ENCODE results near the gene TEX29.

TEX29 gene

GRCh38 chr13:111292710-111293485 lies 27.5 kb upstream of the TEX29 start:
- DNase-seq, result no peak

DNA sequence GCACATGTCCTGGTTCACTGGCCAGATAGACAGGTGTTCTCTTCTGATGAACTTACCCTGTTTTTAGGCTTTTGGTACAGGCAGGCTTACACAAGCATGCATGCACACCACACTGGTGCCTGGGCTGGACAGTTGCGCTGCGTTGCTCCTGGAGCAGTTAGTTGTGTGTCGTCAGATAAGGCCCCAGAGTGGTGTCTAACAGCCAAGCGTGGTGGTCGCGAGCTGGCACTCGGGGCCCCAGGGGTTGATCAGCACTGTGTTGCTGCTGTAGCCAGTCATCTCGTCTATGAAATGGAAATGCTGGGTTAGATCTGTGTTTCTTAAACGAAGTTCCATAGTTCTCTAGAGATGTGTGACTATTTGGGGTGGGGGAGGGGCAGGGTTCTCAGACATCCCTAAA lies 24.6 kb upstream of the TEX29 start:
- no peak for DNase-seq

- DNase-seq, result no peak
These were observed 24.0 kb upstream of the TEX29 start for GRCh38 chr13:111296417-111296816.

DNA sequence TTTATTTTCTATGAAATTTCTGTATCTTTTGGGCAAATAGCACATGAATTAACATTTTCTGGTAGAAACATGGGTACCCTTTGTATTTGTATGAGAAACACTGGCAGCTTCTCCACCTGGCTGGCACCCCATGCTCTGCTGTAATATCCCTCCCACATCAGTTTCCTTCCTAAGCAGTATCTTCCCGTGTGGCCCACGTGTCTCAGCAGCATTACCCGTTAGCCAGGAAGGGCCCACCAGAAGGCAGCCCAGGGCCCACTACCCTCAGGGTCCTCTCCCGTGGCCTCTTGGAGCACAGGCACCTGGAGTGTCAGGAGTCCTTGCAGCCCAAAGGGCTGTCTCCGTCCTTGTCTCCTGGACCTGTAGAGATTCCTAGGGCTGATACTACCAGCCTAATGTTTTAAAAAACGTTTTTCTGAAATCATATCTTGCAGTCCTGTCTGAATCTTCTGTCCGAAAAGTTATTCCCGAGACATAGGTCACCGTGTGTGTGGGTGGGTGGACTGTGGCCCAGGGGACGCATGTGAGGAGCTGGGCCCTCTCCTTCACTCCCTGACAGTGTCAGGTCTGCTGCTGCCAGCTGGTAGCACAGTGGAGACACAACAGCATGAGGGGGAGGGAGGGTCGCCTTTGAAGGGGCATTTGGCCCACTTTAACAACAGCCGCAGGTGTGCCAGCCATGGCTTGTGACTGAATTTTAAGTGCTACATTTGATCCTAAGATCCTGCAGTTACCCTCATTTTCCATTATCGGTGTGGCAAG lies 22.0 kb upstream of the TEX29 start:
- DNase-seq, result no peak

GRCh38 chr13:111302045-111302726 lies 18.3 kb upstream of the TEX29 start:
- DNase-seq, result no peak

DNA sequence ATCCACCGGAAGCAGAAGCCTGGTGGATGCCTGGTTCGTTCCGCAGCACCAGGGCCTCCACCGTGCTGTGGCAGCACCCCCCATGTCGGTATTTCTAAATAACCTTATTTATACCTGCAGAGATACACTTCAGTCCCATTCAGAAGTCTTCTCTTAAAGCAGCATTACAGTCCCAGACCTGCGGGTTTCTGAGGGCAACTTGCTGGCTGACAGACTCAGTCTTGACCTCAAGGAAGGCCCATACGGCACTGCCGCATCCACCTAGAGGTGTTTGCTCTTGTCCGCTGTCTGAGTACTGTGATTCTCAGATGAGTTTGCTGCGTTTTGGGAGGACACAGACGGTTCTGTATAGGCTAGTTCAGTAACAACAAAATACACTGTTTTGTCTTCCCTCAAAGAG lies 16.9 kb upstream of the TEX29 start:
- DNase-seq, result no peak

DNA sequence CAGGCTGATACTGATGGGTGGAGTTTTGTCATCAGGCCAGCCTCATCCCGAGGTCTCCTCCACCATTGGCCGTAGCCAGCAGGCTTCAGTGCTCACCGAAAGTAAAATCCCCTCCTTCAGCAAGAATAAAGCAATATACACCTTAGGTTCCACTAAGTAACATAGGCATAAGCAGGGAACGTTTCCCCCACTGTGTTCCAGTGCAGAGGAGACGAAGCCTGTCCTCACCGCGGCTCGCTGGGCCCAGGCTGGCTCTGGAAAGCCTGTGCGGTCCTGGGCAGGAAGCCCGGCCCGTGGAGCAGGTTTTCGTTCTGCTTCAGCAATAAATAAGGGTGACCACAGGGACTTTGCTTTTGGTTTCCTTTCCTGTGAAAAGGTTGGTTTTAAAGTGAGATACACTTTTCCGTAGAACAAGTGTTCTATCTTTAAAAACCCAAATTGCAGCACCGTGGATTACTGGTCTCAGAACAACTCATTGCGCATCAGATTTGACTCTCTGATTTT lies 16.3 kb upstream of the TEX29 start:
- no peak for DNase-seq

- no peak for DNase-seq
These were observed 15.7 kb upstream of the TEX29 start for GRCh38 chr13:111304603-111305289.

DNA sequence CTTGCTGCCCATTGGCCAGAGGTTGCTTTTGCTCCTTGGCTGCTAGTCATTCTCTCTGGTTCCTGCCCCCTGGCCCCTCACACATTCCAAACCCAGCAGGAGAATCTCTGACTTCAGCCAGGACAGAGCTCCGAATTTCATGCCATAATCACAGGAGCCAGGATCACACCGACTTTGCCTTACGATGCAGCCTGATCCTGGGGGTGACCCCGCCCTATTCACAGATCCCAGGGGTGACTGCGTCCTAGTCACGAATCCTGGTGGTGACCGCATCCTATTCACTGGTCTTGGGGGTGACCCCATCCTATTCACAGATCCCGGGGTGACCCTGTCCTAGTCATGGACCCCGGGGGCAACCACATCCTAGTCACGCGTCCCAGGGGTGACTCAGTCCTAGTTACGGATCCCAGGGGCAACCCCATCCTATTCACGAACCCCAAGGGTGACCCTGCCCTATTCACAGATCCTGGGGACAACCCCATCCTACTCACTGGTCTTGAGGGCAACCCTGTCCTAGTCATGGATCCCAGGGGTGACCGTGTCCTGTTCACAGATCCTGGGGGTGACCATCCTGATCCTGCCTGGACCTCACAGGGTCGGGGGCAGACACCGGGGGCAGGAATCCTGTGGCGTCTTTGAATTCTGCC lies 7.4 kb upstream of the TEX29 start:
- DNase-seq, result no peak

DNA sequence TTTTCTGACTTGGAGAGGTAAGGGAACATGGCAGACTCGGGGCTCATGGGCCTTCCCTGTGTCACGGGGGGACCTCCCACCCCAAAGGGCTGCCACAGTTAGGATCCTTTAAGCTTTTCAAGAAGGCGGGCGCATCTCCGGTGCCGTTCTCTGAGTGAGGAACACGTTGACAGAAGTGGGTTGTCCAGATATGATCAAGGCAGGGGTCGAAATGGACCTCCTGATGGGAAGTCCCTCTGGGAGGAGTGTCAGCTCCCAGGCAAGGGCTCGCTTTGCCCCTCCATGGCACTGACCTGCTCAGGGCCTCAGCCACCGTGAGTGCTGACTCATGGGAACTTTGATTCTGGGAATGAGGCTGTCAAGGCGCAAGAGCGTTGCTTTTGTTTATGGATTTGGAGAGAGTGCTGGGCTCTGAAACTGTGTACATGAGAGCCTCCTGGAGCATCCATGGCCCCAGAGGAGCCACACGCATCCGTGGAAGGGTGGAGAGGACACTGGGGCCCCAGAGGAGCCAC lies 6.5 kb upstream of the TEX29 start:
- DNase-seq, result no peak

GRCh38 chr13:111314852-111315251 lies 5.6 kb upstream of the TEX29 start:
- no peak for DNase-seq

DNA sequence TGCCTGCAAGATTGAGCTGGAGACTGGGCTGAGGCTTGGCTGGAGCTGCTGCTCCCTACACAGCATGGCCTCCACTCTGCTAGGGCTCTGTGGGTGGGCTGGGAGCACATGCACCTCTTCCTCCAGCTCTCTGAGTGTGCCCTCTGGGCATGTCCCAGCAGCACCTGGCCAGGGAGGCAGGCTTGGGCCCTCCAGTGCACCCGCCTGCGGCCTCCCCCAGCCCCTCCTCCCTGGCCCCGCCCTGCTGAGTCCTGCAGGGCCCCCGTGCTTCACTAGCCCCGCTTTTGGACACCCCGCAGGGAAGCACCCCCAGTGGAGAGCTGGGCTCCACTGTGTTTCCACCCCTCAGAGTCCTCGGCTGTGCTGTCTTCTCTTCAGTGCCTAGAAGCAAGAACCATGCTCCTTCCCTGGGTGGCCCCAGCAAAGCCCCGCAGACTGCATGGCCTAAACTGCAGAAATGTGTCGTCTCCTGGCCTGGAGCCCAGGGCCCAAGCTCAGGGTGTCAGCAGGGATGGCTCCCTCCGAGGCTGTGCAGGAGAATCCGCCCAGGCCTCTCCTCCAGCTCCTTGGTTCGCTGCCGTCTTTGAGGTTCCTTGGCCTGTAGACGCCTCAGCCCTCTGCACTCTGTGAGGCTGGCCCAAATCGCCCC lies 5.0 kb upstream of the TEX29 start:
- no peak for DNase-seq

GRCh38 chr13:111316161-111316730 lies 4.2 kb upstream of the TEX29 start:
- no peak for DNase-seq

DNA sequence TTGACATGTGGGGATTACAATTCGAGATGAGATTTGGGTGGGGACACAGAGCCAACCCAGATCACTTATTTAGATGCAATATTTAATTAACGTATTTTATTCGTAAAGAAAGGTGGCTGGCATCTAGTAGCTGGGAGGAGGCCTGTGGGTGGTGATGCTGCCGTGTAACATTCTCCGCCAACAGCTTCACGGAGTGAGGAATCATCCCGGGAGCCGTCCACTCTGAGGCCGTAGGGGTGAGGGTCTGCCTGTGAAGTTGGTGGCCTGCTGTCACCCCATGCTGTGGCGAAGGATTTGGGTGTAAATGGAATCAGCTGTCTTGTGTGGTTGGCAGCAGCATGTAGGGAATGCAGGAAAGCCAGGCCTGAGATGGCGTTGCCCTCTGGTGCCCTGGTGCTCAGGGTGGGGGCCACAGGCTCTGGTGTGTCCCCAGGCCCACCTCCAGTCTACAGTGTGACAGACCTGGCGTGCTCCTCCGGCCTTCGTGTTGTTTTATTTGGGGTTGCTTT lies 3.3 kb upstream of the TEX29 start:
- DNase-seq, result no peak

DNA sequence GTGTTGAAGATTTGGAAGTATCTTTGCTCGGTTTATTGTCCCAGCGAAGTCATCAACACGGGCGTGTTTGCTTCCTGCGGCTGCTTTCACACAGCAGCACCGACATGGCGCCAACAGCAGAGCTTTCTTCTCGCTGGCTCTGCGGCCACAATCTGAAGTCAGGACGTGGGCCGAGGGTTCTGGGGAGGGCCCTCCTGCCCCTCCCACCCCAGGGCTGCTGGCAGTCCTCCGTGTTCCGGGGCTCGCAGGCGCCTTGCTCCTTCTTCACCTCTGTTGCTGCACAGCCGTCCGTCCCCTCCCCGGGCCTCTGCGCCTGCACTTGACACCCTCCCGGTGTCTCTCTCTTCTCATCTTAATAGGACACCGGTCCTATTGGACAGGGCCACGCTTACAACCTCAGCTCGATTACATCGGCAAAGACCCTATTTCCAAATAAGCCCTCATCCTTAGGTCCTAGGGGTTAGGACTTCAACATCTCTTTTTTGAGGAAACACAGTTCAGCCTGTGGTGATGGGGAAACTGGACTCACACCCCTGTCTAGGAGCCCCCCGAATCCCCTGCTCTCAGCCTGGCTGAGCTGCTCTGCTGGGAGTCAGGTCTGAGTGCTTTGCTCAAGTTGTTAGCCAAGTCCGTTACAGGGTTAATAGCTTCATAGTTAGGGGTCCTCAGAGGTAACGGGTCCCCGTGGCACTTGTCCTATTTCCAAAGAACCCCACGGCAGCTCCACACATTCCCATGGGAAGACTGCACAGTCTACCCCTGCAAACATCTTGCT lies 2.7 kb upstream of the TEX29 start:
- no peak for DNase-seq

- DNase-seq, result no peak
These were observed 2.1 kb upstream of the TEX29 start for GRCh38 chr13:111318386-111318785.

- no peak for DNase-seq
These were observed 921 bp upstream of the TEX29 start for GRCh38 chr13:111319521-111319920.

DNA sequence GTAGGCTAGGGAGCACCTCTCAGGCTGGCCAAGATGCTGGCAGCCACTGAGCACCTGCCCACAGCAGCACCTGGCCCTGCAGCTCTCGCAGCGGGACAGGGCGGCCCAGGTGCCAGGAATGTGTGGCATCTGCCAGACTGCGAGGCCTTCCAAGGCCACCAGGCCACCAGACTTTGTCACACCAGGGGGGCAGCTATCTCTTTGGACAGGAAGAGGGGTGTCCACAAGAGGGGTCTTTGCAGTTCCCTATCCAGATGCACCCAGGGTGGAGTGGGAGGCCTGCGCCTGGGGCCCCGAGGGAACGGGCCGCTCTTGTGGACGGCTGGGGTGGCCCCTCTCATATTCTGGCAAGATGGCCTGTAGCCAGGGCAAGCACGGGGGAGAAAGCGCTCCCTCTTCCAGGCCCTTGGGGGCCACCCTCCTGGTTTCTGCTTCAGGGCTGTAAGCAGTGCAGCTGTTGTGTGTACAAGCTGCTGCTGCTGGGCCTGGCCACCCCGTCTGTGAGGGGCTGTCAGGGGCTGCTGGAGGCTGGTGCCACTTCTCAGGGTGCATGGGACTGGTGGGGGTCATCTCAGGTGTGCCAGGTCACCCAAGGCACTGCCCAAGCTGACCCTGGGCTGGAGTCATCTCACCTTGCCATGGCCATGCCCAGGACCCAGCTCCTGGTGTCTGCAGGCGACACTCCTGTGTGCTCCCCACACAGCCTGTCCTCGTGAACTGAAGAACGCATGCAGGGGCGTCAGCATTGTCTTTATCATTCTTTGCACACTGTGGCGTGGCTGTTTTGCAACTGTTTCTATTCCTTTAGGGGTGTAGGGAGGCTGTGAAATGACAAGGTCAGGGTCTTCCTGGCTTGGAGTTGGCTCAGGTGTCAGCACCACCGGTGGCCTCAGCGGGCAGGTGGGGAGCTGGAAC lies 1.8 kb downstream of the TEX29 start:
- no peak for DNase-seq

- DNase-seq, result no peak
These were observed 2.5 kb downstream of the TEX29 start for GRCh38 chr13:111322916-111323331.
